A549 (cell line): Measurements from ENCODE around the gene MYH7B. TPM values are rescaled to one million over a fixed set of nuclear protein-coding genes. Genes with fewer than 3 reads are reported as not detected.

Experiments
- ATAC-seq, 2 experiments: fragments of 200-7000 bp in 1 of 2; fragments of >200 bp in 1 of 2; cut with Nextera tagmentation in 1 of 2; cut with Tn5 transposase in 1 of 2; 3 replicates each; pipeline versions ENCODE4 v1.8.0 to v1.9.1; 2018 to 2020; ENCODE audit warnings: mild to moderate bottlenecking in 1 of 2, moderate library complexity in 1 of 2
- CTCF ChIA-PET: fragments of 300-600 bp; sonication (Branson Sonifier 250); formaldehyde crosslinking; extraction: SDS; loops from one replicate; lab custom pipeline; 2021; ENCODE audit warnings: antibody characterized with exemption, inconsistent platforms; lab: Yijun Ruan, JAX
- POLR2A ChIA-PET: fragments of 350-600 bp; formaldehyde crosslinking; extraction: SDS; loops from one replicate; lab custom pipeline; 2021; ENCODE audit warnings: antibody characterized with exemption, inconsistent platforms; lab: Yijun Ruan, JAX
- DNase-seq, 2 experiments: peaks; one replicate each; pipeline versions ENCODE4 v3.0.0 to v3.0.0-alpha.2; 2011 to 2016; ENCODE audit warnings: low read depth in 1 of 2, low spot score in 1 of 2
- FAIRE-seq: peaks from 2 replicates; lab custom pipeline; 2011; peaks lifted over from hg19 to GRCh38; lab: Jason Lieb, UNC
- H3K27ac ChIP-seq, 2 experiments: fragments of >200 bp; sonication (Bioruptor Twin); formaldehyde crosslinking; 3 replicates each; pipeline ENCODE4 v1.5.1; 2016 to 2017
- H3K4me1 ChIP-seq: fragments of >200 bp; sonication (Bioruptor Twin); formaldehyde crosslinking; 3 replicates; pipeline ENCODE4 v1.6.1; 2016
- H3K4me2 ChIP-seq: fragments of >200 bp; sonication (Bioruptor Twin); formaldehyde crosslinking; 3 replicates; pipeline ENCODE4 v1.6.1; 2016
- H3K4me3 ChIP-seq: fragments of >200 bp; sonication (Bioruptor Twin); formaldehyde crosslinking; 3 replicates; pipeline ENCODE4 v1.5.1; 2016
- H3K9me3 ChIP-seq: fragments of >200 bp; sonication (Bioruptor Twin); formaldehyde crosslinking; 3 replicates; pipeline ENCODE4 v1.6.1; 2016
- BCL3 ChIP-seq: fragments of >200 bp; sonication (Bioruptor Twin); formaldehyde crosslinking; IDR thresholded peaks from 3 replicates; pipeline ENCODE4 v1.6.1; 2016
- CBX8 ChIP-seq: fragments of 200-600 bp; sonication (generic); IDR thresholded peaks from 2 replicates; pipeline ENCODE4 v1.6.1; 2016
- CEBPB ChIP-seq, 2 experiments: fragments of >200 bp in 1 of 2; sonication (Bioruptor Twin) in 1 of 2; formaldehyde crosslinking in 1 of 2; IDR thresholded peaks; 2 replicates each; pipeline ENCODE4 v1.6.1; 2012 to 2016
- CHD2 ChIP-seq: fragments of 150-350 bp; IDR thresholded peaks from 2 replicates; pipeline ENCODE4 v1.6.1; 2014; ENCODE audit warnings: low read length; ENCODE audit not compliant: partially characterized antibody
- CHD4 ChIP-seq: fragments of 200-600 bp; sonication (generic); IDR thresholded peaks from 2 replicates; pipeline ENCODE4 v1.6.1; 2016; ENCODE audit warnings: antibody characterized with exemption, mild to moderate bottlenecking, borderline replicate concordance
- EP300 ChIP-seq, 2 experiments: fragments of >200 bp; sonication (Bioruptor Twin); formaldehyde crosslinking; IDR thresholded peaks; 2 replicates in 1 of 2; 3 replicates in 1 of 2; pipeline ENCODE4 v1.6.1; 2016 to 2017
- ESRRA ChIP-seq: fragments of 150-350 bp; IDR thresholded peaks from 2 replicates; pipeline ENCODE4 v1.6.1; 2014; ENCODE audit warnings: mild to moderate bottlenecking, low read length, borderline replicate concordance
- HES2 ChIP-seq: fragments of >200 bp; sonication (Bioruptor Twin); formaldehyde crosslinking; IDR thresholded peaks from 2 replicates; pipeline ENCODE4 v1.6.1; 2016
- HMGXB4 ChIP-seq: fragments of 250-450 bp; sonication (Bioruptor Pico); IDR thresholded peaks from 2 replicates; pipeline ENCODE4 v1.5.0; 2021; ENCODE audit warnings: mild to moderate bottlenecking, moderate library complexity, borderline replicate concordance
- HOXA7 ChIP-seq: fragments of 250-450 bp; sonication (Bioruptor Pico); IDR thresholded peaks from 2 replicates; pipeline ENCODE4 v1.5.0; 2020; ENCODE audit warnings: mild to moderate bottlenecking, moderate library complexity
- HOXB13 ChIP-seq: fragments of 250-450 bp; sonication (Bioruptor Pico); IDR thresholded peaks from 2 replicates; pipeline ENCODE4 v1.5.0; 2020; ENCODE audit warnings: low read depth, mild to moderate bottlenecking, moderate library complexity
- HOXB5 ChIP-seq: fragments of 250-450 bp; sonication (Bioruptor Pico); IDR thresholded peaks from 2 replicates; pipeline ENCODE4 v1.5.0; 2020; ENCODE audit warnings: mild to moderate bottlenecking, moderate library complexity
- KDM1A ChIP-seq: fragments of 200-600 bp; sonication (generic); IDR thresholded peaks from 2 replicates; pipeline ENCODE4 v1.6.1; 2016; ENCODE audit warnings: low read depth, mild to moderate bottlenecking
- MAZ ChIP-seq: fragments of 150-350 bp; IDR thresholded peaks from 2 replicates; pipeline ENCODE4 v1.6.1; 2014; ENCODE audit warnings: antibody characterized with exemption, low read depth, low read length, borderline replicate concordance
- NFE2L2 ChIP-seq: fragments of 150-350 bp; conservative IDR thresholded peaks from 2 replicates; pipeline ENCODE4 v1.6.1; 2014; ENCODE audit warnings: low read length
- NR3C1 ChIP-seq: fragments of >200 bp; sonication (Bioruptor Twin); formaldehyde crosslinking; IDR thresholded peaks from 3 replicates; pipeline ENCODE4 v1.6.1; 2017
- PBX3 ChIP-seq: IDR thresholded peaks from 2 replicates; pipeline ENCODE4 v1.6.1; 2012
- RARB ChIP-seq: fragments of 250-450 bp; sonication (Bioruptor Pico); IDR thresholded peaks from 2 replicates; pipeline ENCODE4 v1.8.0; 2021; ENCODE audit warnings: mild to moderate bottlenecking, moderate library complexity
- RCOR1 ChIP-seq: fragments of 150-350 bp; IDR thresholded peaks from 2 replicates; pipeline ENCODE4 v1.6.1; 2014; ENCODE audit warnings: antibody characterized with exemption, low read length, low read depth
- REST ChIP-seq: fragments of 200-600 bp; sonication (generic); IDR thresholded peaks from 2 replicates; pipeline ENCODE4 v1.6.1; 2016; ENCODE audit warnings: antibody characterized with exemption, mild to moderate bottlenecking, moderate library complexity
- RFX5 ChIP-seq: fragments of 450-650 bp; IDR thresholded peaks from 2 replicates; pipeline ENCODE4 v1.7.1; 2014; ENCODE audit warnings: antibody characterized with exemption, mild to moderate bottlenecking, moderate library complexity
- TP53 ChIP-seq: fragments of 250-450 bp; sonication (Bioruptor Pico); IDR thresholded peaks from 2 replicates; pipeline ENCODE4 v1.5.0; 2021; ENCODE audit warnings: mild to moderate bottlenecking, moderate library complexity
- USF2 ChIP-seq: fragments of 450-650 bp; IDR thresholded peaks from 2 replicates; pipeline ENCODE4 v1.6.1; 2014; ENCODE audit warnings: antibody characterized with exemption
- WGBS: methylation state at CpG from one replicate; pipeline ENCODE4 v1.1.6; 2017; ENCODE audit errors: missing lambda C conversion rate; 5-methylcytosine and 5-hydroxymethylcytosine counted together
- polyA plus RNA-seq, 4 experiments: library from polyadenylated mRNA; depleted of rRNA in 3 of 4; stranded (reverse); fragments of >200 nt; fragmentation: RNase III in 1 of 4; extraction: RNeasy Plus Mini Kit Qiagen cat#74134 plus additional on column Dnase treatment in 1 of 4; gene quantifications; 2 replicates in 3 of 4; 3 replicates in 1 of 4; pipeline ENCODE4 v1.2.3, GENCODE V29; 2011 to 2017

Gene MYH7B
- polyA plus RNA-seq, 2 of the 4 experiments (the other 2 are of a cell fraction), result 0.03 to 0.23 TPM

- no peak for TF ChIP-seq ESRRA
- TF ChIP-seq HES2, result peak; percentile 35; the same call in 1 of the 2 replicates
- TF ChIP-seq, all 56 proteins: peak for 7
These were observed 32.9 kb upstream of the MYH7B start (continued) for GRCh38 chr20:34922654-34923381.

- POLR2A ChIA-PET, result no interaction called here
- Histone ChIP-seq H3K27ac (peak overlapping the region in 1 of 2 experiments; percentile 52; a peak in 3 of 6 replicates), H3K4me3 (no peak overlapping the region)
These were observed 32.3 kb upstream of the MYH7B start for GRCh38 chr20:34923414-34923813.

GRCh38 chr20:34925341-34925740 lies 30.3 kb upstream of the MYH7B start:
- CTCF ChIA-PET, result no interaction called here
- FAIRE-seq (no peak), DNase-seq (no peak), ATAC-seq (no peak)
- POLR2A ChIA-PET, result interaction anchor here (0.5 kb wide), 1 partner anchor 23 kb away, joined by 6 read pairs; no protein-coding TSS in a partner anchor
- H3K4me1 ChIP-seq, result peaks cover 16% of the 10 kb centered on the region
- no peak overlapping the region for H3K27ac ChIP-seq
- H3K4me2 ChIP-seq, result no peak overlapping the region
- H3K9me3 ChIP-seq, result peaks cover 8% of the 10 kb centered on the region; the same call in 2 of the 3 replicates
- no peak overlapping the region for H3K4me3 ChIP-seq
- WGBS, result 94% methylated on average over 3 of the region's 3 CpGs
- TF ChIP-seq EP300 (IDR thresholded peaks at IDR 0.05) (no peak), REST (no peak), CEBPB (IDR thresholded peaks at IDR 0.05) (no peak), HOXB5 (no peak), HOXB13 (CRISPR knock-in tag) (no peak), HOXA7 (CRISPR knock-in tag) (no peak), CBX8 (no peak), USF2 (no peak)

More at GRCh38 chr20:34923414-34923813, 32.3 kb upstream of the MYH7B start:
- CTCF ChIA-PET, result interaction anchor here (1.3 to 1.7 kb wide), 2 partner anchors 11 to 49 kb away, joined by 4 to 6 read pairs; no protein-coding TSS in a partner anchor
- Histone ChIP-seq H3K4me1 (peaks cover 16% of the 10 kb centered on the region), H3K9me3 (peaks cover 8% of the 10 kb centered on the region; the same call in 2 of the 3 replicates)
- DNase-seq, result no peak
- WGBS, result 90% methylated on average over 2 of the region's 2 CpGs
- TF ChIP-seq KDM1A (no peak), RCOR1 (no peak), RARB (CRISPR knock-in tag) (no peak), HOXB5 (no peak), NR3C1 (no peak), ESRRA (no peak), RFX5 (no peak), CHD2 (no peak), PBX3 (no peak), HOXB13 (CRISPR knock-in tag) (no peak), TP53 (CRISPR knock-in tag) (no peak), MAZ (no peak), BCL3 (no peak), HMGXB4 (CRISPR knock-in tag) (no peak), NFE2L2 (no peak), CHD4 (no peak), HES2 (no peak)
- TF ChIP-seq, all 56 proteins: peak for 0
- FAIRE-seq (no peak), ATAC-seq (no peak)
- peak overlapping the region; percentile 42; the same call in 2 of the 3 replicates for H3K4me2 ChIP-seq
